HG02884 (cell line): ENCODE results near the gene CUX1.

Experiments used
- ATAC-seq: cut with Tn5 transposase; IDR thresholded peaks from one replicate; pipeline ENCODE4 v1.9.1; 2021; ENCODE audit warnings: mild to moderate bottlenecking, moderate library complexity; ENCODE audit not compliant: unreplicated experiment

Gene CUX1

DNA sequence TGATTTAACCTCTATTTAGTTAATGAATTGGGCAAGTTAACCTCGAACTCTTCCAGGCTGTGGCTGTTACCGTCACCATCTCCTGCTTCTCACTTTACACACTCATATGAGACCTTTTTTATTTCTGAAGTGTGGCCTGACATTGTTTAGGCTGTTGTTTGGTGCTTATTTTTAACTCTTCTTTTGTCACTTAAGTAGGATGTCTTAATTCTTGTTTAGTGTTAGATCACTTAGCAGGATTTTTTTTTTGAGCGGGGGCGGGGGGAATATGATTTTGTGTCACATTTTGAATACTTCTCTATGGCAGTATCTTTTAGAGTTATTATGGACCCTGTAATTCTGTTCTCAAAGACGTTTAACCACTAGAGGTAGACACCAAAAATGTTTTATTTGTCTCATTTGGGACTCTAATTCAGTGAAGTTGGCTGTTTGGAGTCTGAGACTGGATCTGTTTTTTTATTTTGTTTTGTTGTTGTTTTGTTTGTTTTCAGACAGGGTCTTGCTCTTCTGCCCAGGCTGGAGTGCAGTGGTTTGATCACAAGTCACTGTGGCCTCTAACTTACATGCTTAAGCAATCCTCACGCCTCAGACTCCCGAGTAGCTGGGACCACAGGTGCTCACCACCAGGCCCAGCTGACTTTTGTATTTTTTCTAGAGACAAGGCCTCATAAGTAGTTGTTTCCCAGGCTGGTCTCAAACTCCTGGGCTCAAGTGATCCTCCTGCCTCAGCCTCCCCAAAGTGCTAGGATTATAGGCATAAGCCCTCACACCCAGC lies 73.5 kb downstream of the CUX1 start:
- no peak for ATAC-seq

DNA sequence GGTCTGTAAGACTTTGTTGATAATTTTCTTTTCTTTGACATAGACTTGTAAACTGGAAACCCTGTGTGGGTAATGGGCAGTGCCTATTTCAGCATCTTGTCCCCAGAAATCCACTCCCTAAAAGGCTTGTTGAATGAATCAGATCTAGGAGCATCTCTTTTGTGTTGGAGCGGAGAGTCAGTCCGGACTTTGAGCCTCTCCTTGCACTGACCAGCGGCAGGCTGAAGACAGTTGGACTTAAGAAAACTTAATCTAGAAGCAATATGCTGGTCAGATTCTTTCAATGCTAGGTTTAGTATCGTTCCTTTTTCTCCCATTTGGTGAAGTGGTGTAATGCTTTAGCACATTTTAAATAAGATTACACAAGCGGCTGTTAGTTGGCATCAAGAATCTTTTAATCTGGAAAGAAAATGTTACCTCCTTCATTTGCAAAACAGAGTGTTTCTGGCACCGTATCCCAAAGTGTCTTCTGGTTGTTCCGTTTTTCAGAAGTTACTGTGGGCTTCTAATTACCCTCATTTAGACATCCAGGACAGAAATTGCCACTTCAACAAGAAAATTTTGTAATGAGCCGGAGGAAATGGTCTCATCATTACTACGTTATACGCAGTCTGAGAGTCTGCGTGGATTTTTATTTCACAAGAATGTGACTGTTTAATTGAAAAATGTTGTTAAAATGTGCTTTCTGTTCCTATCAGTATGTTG lies 74.7 kb downstream of the CUX1 start:
- ATAC-seq: no peak

DNA sequence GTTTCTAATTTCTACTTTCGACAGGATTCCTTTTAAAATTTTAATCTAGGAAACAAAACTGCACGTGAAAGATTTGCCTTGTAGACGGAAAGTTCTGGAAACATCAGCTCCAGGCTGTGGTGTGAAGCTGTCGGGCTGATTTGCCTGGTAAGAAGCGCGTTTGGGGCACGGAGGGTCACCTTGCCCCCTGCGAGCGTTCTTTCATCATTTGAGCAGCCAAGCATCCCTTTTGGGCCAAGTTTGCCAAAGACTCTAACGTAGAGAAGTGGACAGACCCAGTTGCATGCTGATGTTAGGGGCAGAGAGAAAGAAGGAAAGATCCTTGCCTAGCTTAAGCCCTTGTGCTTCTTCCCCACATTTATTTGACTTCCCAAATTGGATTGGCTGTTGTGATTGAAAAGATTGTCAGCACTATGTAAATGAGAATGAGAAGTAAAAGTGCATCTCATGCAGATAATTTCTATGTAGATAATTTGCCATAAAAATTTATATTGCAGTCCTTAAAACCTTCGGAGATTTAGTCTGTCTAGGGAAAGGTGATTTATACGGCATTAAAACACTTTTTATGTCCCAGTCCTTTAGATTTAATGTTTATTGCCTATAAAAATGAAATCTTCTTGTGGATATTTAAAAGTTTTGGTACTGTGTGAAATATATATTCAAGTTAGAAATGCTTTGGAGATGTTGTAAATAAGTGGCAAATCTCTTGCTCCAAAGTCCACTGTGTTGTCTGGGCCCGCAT lies 76.1 kb downstream of the CUX1 start:
- no peak for ATAC-seq

DNA sequence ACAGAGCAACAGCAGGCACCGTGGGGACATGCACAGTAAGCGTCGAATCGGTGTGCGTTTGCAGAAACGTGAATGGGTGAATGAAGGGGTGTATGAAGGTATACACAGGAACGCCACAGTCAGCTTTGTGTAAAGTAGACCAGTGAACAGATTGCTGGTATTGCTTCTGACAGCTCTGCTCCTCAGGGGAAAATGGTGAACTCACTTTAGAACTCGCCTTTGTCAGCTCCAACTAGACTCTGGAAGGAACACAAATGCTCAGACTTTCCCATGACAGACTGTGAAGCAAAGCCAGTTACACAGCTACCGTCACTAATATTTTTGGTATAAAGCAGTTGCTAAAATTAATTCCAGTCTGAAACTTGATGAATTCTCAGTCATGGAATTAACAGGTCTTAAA lies 78.9 kb downstream of the CUX1 start:
- ATAC-seq: no peak

GRCh38 chr7:101896941-101897340 lies 79.5 kb downstream of the CUX1 start:
- ATAC-seq: no peak

DNA sequence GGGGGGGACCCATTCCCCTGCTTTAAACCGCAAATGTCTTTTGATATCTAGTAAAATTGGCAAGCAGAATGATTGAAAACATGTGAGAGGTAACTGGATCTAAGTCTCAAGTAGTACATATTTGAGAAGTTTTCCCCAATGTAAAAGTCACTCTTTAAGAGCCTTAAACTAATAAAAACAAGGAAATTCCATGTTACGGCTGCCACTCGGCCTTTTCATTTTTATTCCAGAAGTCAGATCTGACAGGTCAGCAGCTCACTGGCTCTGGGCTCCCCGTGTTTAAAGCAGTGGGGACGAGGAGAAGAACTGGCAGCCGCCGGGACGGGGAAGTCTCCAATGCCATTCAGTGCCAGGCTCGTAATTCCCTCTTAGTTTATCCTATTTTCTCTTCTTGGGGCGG lies 80.7 kb downstream of the CUX1 start:
- no peak for ATAC-seq

DNA sequence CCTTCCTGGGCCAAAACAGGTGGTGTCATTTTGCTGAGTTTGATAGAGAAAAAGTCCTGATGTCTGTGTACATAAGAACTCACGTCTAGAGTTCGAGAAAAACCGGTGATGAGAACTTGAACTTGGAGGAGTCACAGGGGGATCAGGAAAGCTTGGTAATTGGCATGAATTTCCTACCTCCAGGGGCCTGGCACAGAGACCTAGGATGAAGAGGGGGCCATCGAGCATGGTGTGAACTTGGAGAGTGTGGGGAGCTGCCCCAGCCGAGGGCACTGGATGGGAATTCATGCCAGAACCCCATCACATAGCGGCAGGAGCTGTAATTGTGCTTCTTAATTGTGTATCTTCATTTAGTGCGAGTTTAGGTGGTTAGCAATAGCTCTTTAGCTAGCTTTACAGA lies 82.2 kb downstream of the CUX1 start:
- ATAC-seq: no peak

DNA sequence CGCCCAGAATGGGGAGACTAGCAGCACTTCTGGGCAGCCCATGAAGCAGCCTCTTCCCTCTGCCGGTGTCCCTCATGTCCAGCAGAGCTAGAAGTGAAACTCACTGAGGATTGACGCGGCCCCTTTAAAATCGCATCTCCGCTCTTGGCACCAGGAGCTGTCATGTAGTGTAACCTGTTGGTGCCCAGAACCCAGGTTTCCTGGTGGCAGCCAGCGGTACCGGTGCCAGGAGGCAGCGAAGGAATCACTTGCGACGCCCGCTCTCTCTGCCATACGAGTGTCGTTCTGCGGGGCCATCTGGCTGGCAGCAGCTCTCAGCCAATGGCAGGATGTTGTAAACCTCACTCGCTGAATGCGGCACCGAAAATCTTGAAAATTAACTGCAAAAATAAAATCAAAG lies 82.7 kb downstream of the CUX1 start:
- ATAC-seq: no peak

- ATAC-seq: no peak
Measured at GRCh38 chr7:101901661-101902491, 84.5 kb downstream of the CUX1 start.

DNA sequence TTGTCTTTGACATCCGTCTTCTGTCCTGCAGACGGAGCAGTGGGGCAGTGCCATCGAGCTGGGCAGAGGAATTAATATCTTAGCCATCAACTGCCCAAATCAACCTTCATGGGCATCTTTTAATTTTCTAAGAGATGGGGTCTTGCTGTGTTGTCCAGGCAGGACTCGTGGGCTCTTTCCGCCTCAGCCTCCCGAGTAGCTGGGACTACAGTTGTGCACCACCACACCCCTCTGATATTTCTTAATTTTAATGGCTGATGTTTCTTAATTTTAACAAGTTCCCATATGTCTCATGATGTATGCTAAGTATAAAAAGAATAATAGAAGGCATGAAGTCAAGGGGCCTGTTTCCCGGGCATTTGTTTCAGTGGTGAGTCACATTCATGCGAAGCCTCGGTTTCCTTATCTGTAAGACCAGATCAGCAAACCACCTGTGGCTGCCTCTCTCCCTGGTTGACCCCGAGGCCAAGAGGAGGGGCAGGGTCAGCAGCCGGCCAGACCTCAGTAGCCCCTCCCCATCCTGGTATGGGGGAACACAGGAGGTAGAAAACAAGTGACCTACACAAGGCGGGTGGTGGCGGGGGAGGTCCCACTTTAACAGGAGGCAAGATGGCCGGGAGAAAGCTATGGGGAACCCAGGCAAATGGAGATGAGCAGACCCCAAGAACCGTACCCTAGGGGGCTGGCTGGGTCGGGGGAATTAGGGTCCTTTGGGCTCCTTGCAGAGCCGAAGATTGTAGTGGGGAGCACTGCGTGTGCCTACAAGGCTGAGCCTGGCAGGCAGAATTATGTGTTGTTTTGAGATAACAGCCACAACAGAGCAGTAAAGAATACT lies 85.5 kb downstream of the CUX1 start:
- no peak for ATAC-seq

DNA sequence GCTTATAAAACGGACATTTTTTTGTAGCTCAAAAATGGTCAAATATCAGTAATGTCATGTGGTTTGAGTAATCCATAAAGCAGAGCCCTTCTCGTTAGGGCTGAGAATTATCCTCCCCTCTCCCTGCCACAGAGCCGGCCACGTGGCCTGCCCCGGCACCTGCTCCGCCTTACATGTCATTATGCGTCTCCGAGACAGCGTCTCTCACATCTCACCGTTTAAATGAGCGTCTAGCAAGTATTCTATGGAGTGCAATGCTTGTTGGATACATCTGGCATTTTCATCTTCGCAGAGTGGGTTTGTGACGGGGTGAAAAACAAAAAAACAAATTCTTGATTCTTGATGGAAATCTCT lies 86.1 kb downstream of the CUX1 start:
- no peak for ATAC-seq

DNA sequence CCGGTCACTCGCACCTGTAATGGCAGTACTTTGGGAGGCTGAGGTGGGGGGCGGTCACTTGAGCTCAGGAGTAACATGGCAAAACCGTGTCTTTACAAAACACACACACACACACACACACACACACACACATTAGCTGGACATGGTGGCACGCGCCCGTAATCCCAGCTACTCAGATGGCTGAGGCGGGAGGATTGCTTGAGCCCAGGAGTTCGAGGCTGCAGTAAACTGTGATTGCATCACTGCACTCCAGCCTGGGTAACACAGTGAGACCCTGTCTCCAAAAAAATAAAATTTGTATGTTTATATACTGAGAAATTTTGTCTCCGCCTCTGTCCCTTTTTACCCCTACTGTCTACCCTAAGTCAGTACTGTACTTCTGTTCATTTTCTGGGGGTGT lies 86.6 kb downstream of the CUX1 start:
- no peak for ATAC-seq

DNA sequence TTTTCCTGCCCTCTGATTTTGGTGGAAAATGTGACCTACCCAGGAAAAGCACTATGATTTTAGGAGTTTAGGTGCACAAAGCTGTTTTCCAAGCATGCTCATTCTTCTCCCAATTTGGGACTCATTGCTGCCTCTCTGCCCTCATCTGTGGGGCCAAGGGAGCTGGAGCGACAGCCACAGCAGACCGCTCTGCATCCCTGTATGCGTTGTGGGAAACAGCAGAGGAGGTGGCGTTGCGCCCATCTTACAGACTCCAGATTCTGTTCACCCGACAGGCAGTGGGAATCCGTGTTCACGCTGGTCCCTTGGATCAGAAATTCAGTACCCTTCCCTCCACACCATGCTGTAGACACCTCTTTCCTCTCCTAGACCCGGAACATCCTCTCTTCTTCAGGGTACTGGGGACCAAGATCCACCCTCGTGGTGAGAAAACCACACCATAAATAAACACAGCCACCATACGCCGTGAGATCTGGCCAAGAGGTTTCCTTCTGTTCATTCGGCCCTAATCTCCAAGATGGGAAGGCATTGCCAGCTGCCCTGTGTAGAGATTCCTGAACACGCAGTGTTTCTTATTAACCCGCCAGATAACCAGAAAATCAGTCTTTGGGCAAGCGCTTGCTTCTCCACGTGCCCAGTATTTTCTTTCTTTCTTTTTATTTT lies 87.9 kb downstream of the CUX1 start:
- no peak for ATAC-seq

DNA sequence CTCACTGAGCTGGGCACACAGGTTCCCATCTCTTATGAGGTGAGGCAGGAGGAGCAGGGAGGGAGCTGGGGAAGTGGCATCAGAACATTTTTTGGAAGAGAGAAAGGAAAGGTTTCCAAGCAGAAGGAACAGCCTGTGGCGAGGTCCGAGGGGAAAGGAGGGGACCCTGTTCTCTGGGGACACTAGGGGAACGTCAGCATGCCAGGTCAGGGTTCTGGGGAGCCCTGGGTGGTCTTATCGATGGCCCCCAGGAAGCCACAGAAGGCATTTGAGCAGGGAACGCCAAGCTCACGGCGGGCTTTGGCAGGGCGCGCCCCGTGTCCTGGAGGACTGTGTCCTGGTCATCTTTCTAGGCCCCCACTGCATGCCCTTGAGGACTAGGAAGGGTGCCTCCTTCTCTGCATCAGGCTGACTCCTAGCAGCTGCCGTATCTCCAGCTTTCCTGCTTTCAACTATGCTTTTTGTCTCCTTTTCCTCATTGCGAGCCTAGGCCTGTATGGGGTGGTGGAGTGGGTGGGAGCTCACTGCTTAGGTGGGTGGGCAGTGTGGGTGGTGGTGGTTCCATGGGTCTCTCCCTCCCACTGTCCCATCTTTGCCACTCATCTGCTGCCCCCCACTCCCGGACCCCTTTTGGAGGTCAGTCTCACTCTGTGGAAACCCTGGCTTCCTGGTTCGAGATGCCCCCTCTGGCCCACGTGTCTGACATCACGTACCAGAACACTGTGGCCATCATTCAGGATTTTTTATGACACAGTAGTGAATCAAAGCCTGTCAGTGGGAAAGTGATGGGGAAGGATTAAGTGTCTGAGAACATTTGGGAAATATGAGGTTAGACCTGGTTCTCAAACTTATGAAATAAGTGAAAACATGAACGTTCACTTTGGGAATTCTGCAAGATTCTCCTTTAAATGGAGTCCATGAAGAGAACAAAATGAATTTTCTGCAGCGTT lies 89.1 kb downstream of the CUX1 start:
- no peak for ATAC-seq

DNA sequence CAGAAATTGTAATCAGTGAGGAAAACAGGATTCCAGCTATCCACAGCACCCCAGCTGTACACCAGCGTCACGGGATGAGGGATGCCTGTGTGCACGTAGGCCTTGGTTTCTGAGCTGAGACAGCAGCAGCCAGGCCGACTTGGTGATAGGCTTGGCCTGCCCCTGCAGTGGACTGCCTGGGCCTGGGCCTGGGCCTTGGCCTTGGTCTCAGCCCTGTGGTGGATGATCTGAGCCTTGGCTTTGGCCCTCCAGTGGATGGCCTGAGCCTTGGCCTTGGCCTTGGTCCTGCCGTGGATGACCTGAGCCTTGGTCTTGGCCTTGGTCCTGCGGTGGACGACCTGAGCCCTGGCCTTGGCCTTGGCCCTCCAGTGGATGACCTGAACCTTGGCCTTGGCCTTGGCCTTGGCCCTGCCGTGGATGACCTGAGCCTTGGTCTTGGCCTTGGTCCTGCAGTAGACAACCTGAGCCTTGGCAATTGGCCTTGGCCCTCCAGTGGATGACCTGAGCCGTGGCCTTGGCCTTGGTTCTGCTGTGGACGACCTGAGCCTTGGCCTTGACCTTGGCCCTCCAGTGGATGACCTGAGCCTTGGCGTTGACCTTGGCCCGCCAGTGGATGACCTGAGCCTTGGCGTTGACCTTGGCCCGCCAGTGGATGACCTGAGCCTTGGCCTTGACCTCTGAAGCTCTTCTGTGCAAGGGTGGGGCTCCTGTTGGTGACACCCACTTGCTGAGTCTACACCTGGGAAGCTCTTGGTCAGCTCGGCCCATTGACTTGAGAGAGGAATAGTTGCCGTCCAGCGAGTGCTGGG lies 93.8 kb downstream of the CUX1 start:
- ATAC-seq: no peak

DNA sequence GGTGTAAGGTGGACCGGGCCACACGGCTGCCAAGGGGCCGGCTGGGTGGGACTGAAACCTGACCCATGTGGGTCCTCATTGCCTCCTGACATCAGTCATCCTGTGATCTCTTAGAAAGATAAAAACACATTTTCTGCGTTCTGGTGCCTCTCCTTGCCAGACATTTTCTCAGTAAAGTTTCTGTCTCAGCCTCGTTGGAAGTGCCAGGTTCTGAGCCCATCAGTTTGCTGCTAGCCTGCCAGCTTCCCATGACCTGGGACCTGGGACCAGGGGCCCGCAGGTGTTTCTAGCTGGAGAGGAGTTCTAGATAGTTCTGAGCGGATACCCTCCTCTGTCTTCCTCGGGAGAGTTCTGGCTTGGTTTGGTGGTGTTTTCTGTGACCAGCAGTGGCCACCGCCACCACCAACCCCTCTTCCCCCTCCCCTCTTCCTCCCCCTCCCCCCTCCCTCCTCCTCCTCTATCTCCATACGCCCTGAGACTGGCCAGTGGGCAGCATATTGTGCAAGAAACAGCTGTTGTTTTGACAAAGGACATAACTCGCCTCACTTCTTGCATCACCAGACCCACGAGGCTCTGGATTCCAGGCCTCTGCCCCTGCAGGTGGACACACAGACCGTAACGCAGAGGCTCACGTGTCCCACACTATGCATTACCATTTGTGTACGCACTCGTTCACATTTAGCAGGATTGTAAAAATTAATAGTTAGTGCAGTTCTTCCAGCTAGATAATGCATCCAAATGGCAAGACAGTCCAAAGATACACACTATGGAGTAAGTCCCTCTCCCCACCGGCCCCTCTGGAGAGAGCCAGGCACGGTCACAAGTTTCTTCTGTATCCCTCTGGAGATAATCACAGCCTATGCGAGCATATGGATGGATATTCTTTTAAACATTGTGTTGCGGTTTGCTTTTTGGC lies 94.6 kb downstream of the CUX1 start:
- no peak for ATAC-seq

DNA sequence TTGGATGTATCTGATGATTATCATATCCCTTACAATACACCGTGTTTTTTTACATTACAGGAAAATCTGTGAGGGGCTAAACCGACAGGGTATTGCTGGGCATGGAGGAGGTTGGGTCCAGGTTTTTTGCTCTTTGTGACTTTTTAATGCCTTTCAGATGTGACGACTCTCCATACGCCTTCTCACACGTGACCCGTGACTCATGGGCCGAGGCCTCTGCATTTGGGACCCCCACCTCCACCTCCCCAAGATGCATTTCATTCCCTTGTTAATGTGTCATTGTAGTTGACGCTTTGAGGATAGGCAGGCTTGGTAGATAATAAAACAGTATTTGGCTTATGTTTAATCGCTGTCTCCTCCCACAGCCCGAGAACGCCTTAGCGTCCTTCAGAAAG lies 95.3 kb downstream of the CUX1 start:
- ATAC-seq: no peak
